ENCODE measurements around the gene AGAP2.

AGAP2 gene

GRCh38 chr12:57752668-57753000 is 14.1 kb upstream of the AGAP2 start:
- no peak for DNase-seq

- DNase-seq = peak; percentile 100
Observed at GRCh38 chr12:57751788-57752667, 13.5 kb upstream of the AGAP2 start, which contains the start of gene CDK4. Gene CDK4 (minus strand): TSS chr12:57752310. CDS start chr12:57751717, 593 bp downstream.

GRCh38 chr12:57751432-57751787 is 12.9 kb upstream of the AGAP2 start:
- no peak for DNase-seq

GRCh38 chr12:57750561-57751431 is 12.3 kb upstream of the AGAP2 start:
- DNase-seq = no peak

GRCh38 chr12:57749061-57749460 is 10.5 kb upstream of the AGAP2 start:
- DNase-seq = no peak

GRCh38 chr12:57746025-57746424 is 7.5 kb upstream of the AGAP2 start:
- DNase-seq = no peak

- DNase-seq = no peak
Observed at GRCh38 chr12:57745485-57745881, 6.9 kb upstream of the AGAP2 start.

- peak; percentile 96 for DNase-seq
Observed at GRCh38 chr12:57744777-57745484, 6.4 kb upstream of the AGAP2 start, which contains the start of gene TSPAN31. Gene TSPAN31 (plus strand): TSS chr12:57745039. CDS start chr12:57745155, 116 bp downstream.

- peak; percentile 70 for DNase-seq
Observed at GRCh38 chr12:57744194-57744776, 5.7 kb upstream of the AGAP2 start.

- DNase-seq = no peak
Observed at GRCh38 chr12:57743769-57744168, 5.2 kb upstream of the AGAP2 start.

GRCh38 chr12:57741844-57742738 is 3.5 kb upstream of the AGAP2 start:
- DNase-seq = peak; percentile 90

GRCh38 chr12:57741413-57741789 is 2.9 kb upstream of the AGAP2 start:
- no peak for DNase-seq

GRCh38 chr12:57740656-57741412 is 2.3 kb upstream of the AGAP2 start:
- DNase-seq = peak; percentile 87

GRCh38 chr12:57739914-57740538 is 1.5 kb upstream of the AGAP2 start:
- DNase-seq = no peak

- DNase-seq = no peak
Observed at GRCh38 chr12:57739387-57739786, 845 bp upstream of the AGAP2 start.

- DNase-seq = no peak
Observed at GRCh38 chr12:57737467-57738460, 778 bp downstream of the AGAP2 start.

- DNase-seq = no peak
Observed at GRCh38 chr12:57736741-57737466, 1.6 kb downstream of the AGAP2 start.

- no peak for DNase-seq
Observed at GRCh38 chr12:57735952-57736740, 2.4 kb downstream of the AGAP2 start.
